ENCODE data around the gene TRIP11. TPM values are rescaled to one million over a fixed set of nuclear protein-coding genes. Genes with fewer than 3 reads are reported as not detected.
"Not testable (repeated sequence)": the region's sequence is repeated elsewhere in the genome, so short reads cannot be mapped to it uniquely, and the experiment has no call there.

TRIP11 gene
- total RNA-seq, 1 donor from 2014 or later = 50.5 TPM

DNA sequence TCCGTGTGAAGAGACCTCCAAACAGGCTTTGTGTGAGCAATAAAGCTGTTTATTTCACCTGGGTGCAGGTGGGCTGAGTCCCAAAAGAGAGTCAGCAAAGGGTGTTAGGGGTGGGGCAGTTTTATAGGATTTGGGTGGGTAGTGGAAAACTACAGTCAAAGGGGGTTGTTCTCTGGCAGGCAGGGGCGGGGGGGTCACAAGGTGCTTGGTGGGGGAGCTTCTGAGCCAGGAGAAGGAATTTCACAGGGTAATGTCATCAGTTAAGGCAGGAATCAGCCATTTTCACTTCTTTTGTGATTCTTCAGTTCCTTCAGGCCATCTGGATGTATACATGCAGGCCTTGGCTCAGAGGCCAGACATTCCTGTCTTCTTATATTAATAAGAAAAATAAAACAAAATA, 1.9 kb upstream of the TRIP11 start:
- not testable (repeated sequence) for H3K27ac Mint-ChIP-seq (ENCODE audit: unreplicated experiment); H2AFZ ChIP-seq (ENCODE audit: low read depth, low read length); H3K27ac ChIP-seq (ENCODE audit: low read depth, low read length); H3K4me3 ChIP-seq (ENCODE audit: insufficient read depth, low read depth, low read length); H3K36me3 Mint-ChIP-seq (ENCODE audit: low read depth, unreplicated experiment); H3K4me1 Mint-ChIP-seq (ENCODE audit: low read depth, unreplicated experiment); H3K9ac ChIP-seq (ENCODE audit: low read length); DNase-seq (ENCODE audit: low read depth); H3K9me3 Mint-ChIP-seq (ENCODE audit: unreplicated experiment); FAIRE-seq; H3K4me2 ChIP-seq (ENCODE audit: low read length); H3K27me3 Mint-ChIP-seq (ENCODE audit: low read depth, unreplicated experiment); H3K9me3 ChIP-seq (ENCODE audit: insufficient read depth, low read depth, low read length); H3K36me3 ChIP-seq (ENCODE audit: insufficient read depth, low read length); H3K27me3 ChIP-seq (ENCODE audit: insufficient read depth, low read length)
- Histone ChIP-seq H4K20me1 (ENCODE audit: insufficient read depth, low read length) (peaks cover 15% of the 10 kb centered on the region), H3K79me2 (ENCODE audit: insufficient read depth, low read length) (peaks cover 40% of the 10 kb centered on the region), H3K4me1 (ENCODE audit: insufficient read depth, low read length) (peaks cover 21% of the 10 kb centered on the region)
- peak overlapping the region; percentile 30 for H3K4me3 Mint-ChIP-seq (ENCODE audit: unreplicated experiment)

DNA sequence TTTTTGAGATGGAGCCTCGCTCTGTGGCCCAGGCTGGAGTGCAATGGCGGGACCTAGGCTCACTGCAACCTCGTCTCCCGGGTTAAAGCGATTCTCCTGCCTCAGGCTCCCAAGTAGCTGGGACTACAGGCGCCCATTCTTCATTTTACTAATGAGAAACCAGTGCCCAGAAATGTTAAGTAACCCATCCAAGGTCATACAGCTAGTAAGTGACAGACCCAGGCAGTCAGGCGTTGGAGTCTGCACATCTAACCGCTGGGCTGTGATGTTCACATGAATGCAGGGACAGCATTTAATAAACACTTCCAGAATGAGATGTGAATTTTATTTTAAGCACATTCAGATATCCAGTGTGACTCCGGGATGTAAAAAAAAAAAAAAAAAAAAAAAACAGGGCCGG, 1.3 kb upstream of the TRIP11 start:
- H3K36me3 Mint-ChIP-seq (ENCODE audit: low read depth, unreplicated experiment) = no peaks in the 10 kb centered on the region
- H3K4me1 ChIP-seq (ENCODE audit: insufficient read depth, low read length) = peaks cover 25% of the 10 kb centered on the region
- H3K27ac Mint-ChIP-seq (ENCODE audit: unreplicated experiment) = no peak overlapping the region
- H4K20me1 ChIP-seq (ENCODE audit: insufficient read depth, low read length) = peaks cover 21% of the 10 kb centered on the region
- H3K9me3 ChIP-seq (ENCODE audit: insufficient read depth, low read depth, low read length) = no peaks in the 10 kb centered on the region
- DNase-seq (ENCODE audit: low read depth) = no peak
- no peak for FAIRE-seq
- no peak overlapping the region for H3K27ac ChIP-seq (ENCODE audit: low read depth, low read length)
- H2AFZ ChIP-seq (ENCODE audit: low read depth, low read length) = no peak overlapping the region
- TF ChIP-seq, protein P1, sequence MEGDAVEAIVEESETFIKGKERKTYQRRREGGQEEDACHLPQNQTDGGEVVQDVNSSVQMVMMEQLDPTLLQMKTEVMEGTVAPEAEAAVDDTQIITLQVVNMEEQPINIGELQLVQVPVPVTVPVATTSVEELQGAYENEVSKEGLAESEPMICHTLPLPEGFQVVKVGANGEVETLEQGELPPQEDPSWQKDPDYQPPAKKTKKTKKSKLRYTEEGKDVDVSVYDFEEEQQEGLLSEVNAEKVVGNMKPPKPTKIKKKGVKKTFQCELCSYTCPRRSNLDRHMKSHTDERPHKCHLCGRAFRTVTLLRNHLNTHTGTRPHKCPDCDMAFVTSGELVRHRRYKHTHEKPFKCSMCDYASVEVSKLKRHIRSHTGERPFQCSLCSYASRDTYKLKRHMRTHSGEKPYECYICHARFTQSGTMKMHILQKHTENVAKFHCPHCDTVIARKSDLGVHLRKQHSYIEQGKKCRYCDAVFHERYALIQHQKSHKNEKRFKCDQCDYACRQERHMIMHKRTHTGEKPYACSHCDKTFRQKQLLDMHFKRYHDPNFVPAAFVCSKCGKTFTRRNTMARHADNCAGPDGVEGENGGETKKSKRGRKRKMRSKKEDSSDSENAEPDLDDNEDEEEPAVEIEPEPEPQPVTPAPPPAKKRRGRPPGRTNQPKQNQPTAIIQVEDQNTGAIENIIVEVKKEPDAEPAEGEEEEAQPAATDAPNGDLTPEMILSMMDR (IDR thresholded peaks at IDR 0.05; ENCODE audit: insufficient read depth, low read depth, low read length) = no peak
- TF ChIP-seq EZH2 (IDR thresholded peaks at IDR 0.05; ENCODE audit: insufficient read depth, low read length) = no peak
- H3K27me3 Mint-ChIP-seq (ENCODE audit: low read depth, unreplicated experiment) = no peaks in the 10 kb centered on the region
- no peaks in the 10 kb centered on the region for H3K9me3 Mint-ChIP-seq (ENCODE audit: unreplicated experiment)
- peak overlapping the region; percentile 94 for H3K4me2 ChIP-seq (ENCODE audit: low read length)
- H3K4me3 Mint-ChIP-seq (ENCODE audit: unreplicated experiment) = peak overlapping the region; percentile 99
- peaks cover 9% of the 10 kb centered on the region for H3K4me1 Mint-ChIP-seq (ENCODE audit: low read depth, unreplicated experiment)
- no peak overlapping the region for H3K9ac ChIP-seq (ENCODE audit: low read length)
- no peak overlapping the region for H3K4me3 ChIP-seq (ENCODE audit: insufficient read depth, low read depth, low read length)
- peaks cover 3% of the 10 kb centered on the region for H3K36me3 ChIP-seq (ENCODE audit: insufficient read depth, low read length)
- H3K79me2 ChIP-seq (ENCODE audit: insufficient read depth, low read length) = peaks cover 45% of the 10 kb centered on the region
- no peaks in the 10 kb centered on the region for H3K27me3 ChIP-seq (ENCODE audit: insufficient read depth, low read length)

DNA sequence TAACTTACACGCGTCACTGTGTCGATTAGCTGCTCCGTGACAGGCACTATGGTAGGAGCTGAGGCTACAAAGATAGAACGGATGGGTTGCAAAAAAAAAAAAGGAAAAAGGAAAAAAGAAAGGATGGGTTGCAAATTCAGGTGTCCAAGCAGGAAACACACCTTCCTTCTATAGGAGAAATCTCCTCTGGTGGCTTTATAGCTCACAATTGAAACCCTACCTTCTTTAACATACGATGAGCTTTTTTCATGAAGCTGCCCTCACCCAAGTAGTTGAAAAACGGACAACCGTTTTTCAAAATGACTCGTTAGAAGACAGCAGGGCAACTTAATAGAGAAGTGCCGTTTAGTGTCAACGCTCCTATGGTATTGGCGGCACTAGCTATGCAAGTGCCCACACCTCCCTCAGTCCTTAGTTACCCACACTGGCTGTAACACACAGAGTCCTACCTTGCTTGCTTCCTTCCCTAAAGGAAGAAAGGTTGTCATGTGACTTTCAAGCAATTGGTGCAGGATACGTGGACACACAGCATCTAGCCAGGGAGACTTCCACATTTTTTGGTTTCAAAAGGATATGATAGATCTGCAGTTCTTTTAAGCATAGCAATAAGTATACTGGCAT, 682 bp upstream of the TRIP11 start:
- H4K20me1 ChIP-seq (ENCODE audit: insufficient read depth, low read length) = peaks cover 28% of the 10 kb centered on the region
- FAIRE-seq = no peak
- peaks cover 52% of the 10 kb centered on the region for H3K79me2 ChIP-seq (ENCODE audit: insufficient read depth, low read length)
- Mint-ChIP-seq H3K4me3 (ENCODE audit: unreplicated experiment) (peak overlapping the region; percentile 99), H3K27me3 (ENCODE audit: low read depth, unreplicated experiment) (no peaks in the 10 kb centered on the region), H3K27ac (ENCODE audit: unreplicated experiment) (peak overlapping the region; percentile 100), H3K36me3 (ENCODE audit: low read depth, unreplicated experiment) (no peaks in the 10 kb centered on the region), H3K4me1 (ENCODE audit: low read depth, unreplicated experiment) (peaks cover 9% of the 10 kb centered on the region), H3K9me3 (ENCODE audit: unreplicated experiment) (no peaks in the 10 kb centered on the region)
- peak; percentile 45 for DNase-seq (ENCODE audit: low read depth)
- peak overlapping the region; percentile 94 for H3K4me2 ChIP-seq (ENCODE audit: low read length)
- H3K27me3 ChIP-seq (ENCODE audit: insufficient read depth, low read length) = no peaks in the 10 kb centered on the region
- peak overlapping the region; percentile 85 for H2AFZ ChIP-seq (ENCODE audit: low read depth, low read length)
- no peaks in the 10 kb centered on the region for H3K9me3 ChIP-seq (ENCODE audit: insufficient read depth, low read depth, low read length)
- H3K9ac ChIP-seq (ENCODE audit: low read length) = peak overlapping the region; percentile 99
- H3K27ac ChIP-seq (ENCODE audit: low read depth, low read length) = peak overlapping the region; percentile 99
- peaks cover 25% of the 10 kb centered on the region for H3K4me1 ChIP-seq (ENCODE audit: insufficient read depth, low read length)
- peak overlapping the region; percentile 93 for H3K4me3 ChIP-seq (ENCODE audit: insufficient read depth, low read depth, low read length)
- H3K36me3 ChIP-seq (ENCODE audit: insufficient read depth, low read length) = peaks cover 3% of the 10 kb centered on the region
- TF ChIP-seq, protein P1 (IDR thresholded peaks at IDR 0.05; ENCODE audit: insufficient read depth, low read depth, low read length) = no peak
- no peak for TF ChIP-seq EZH2 (IDR thresholded peaks at IDR 0.05; ENCODE audit: insufficient read depth, low read length)

All from astrocyte (in vitro differentiated cells and primary cell).